Muscle of arm (tissue), 12 donors: Measurements from ENCODE around the gene SLC35F3. TPM values are rescaled to one million over a fixed set of nuclear protein-coding genes. Genes with fewer than 3 reads are reported as not detected.

Experiments
- DNase-seq: peaks from one replicate; pipeline ENCODE4 v3.0.0-alpha.2; 2013
- polyA plus RNA-seq, 12 donors: library from polyadenylated mRNA; unstranded; fragments of 120-200 nt; gene quantifications; one replicate each; pipeline ENCODE4 v1.2.1, GENCODE V29; 2013; ENCODE audit not compliant: insufficient read length in 12 of 12

The SLC35F3 gene
- polyA plus RNA-seq, 12 donors, result 0.30 to 0.93 (median 0.47) TPM; not detected in 2

- DNase-seq, result no peak
These were observed 4.7 kb downstream of the SLC35F3 start for GRCh38 chr1:233909195-233909594.

- DNase-seq, result no peak
These were observed 8.0 kb downstream of the SLC35F3 start for GRCh38 chr1:233912447-233912846.

- no peak for DNase-seq
These were observed 8.4 kb downstream of the SLC35F3 start for GRCh38 chr1:233912909-233913308.

- no peak for DNase-seq
These were observed 12.2 kb downstream of the SLC35F3 start for GRCh38 chr1:233916706-233917105.

GRCh38 chr1:233919786-233920185 is 15.3 kb downstream of the SLC35F3 start:
- DNase-seq, result no peak

- DNase-seq, result no peak
These were observed 23.6 kb downstream of the SLC35F3 start for GRCh38 chr1:233928123-233928522.

GRCh38 chr1:233933339-233933738 is 28.9 kb downstream of the SLC35F3 start:
- DNase-seq, result no peak

GRCh38 chr1:233935297-233935868 is 30.9 kb downstream of the SLC35F3 start:
- DNase-seq, result no peak

- no peak for DNase-seq
These were observed 31.9 kb downstream of the SLC35F3 start for GRCh38 chr1:233936422-233936821.

- DNase-seq, result no peak
These were observed 32.4 kb downstream of the SLC35F3 start for GRCh38 chr1:233936842-233937241.

- no peak for DNase-seq
These were observed 34.0 kb downstream of the SLC35F3 start for GRCh38 chr1:233938476-233938875.

- no peak for DNase-seq
These were observed 35.0 kb downstream of the SLC35F3 start for GRCh38 chr1:233939451-233939850.

GRCh38 chr1:233940908-233941307 is 36.4 kb downstream of the SLC35F3 start:
- no peak for DNase-seq

GRCh38 chr1:233944601-233945000 is 40.1 kb downstream of the SLC35F3 start:
- no peak for DNase-seq

GRCh38 chr1:233945573-233945972 is 41.1 kb downstream of the SLC35F3 start:
- DNase-seq, result no peak

GRCh38 chr1:233945979-233946378 is 41.5 kb downstream of the SLC35F3 start:
- DNase-seq, result no peak

GRCh38 chr1:233946724-233947123 is 42.2 kb downstream of the SLC35F3 start:
- no peak for DNase-seq

GRCh38 chr1:233951804-233952203 is 47.3 kb downstream of the SLC35F3 start:
- no peak for DNase-seq

GRCh38 chr1:233957691-233958090 is 53.2 kb downstream of the SLC35F3 start:
- no peak for DNase-seq

- DNase-seq, result no peak
These were observed 54.6 kb downstream of the SLC35F3 start for GRCh38 chr1:233959102-233959501.

- DNase-seq, result no peak
These were observed 55.5 kb downstream of the SLC35F3 start for GRCh38 chr1:233959971-233960370.

- peak; percentile 12 for DNase-seq
These were observed 55.9 kb downstream of the SLC35F3 start for GRCh38 chr1:233960386-233960785.

GRCh38 chr1:233962878-233963277 is 58.4 kb downstream of the SLC35F3 start:
- DNase-seq, result no peak

GRCh38 chr1:233965856-233966255 is 61.4 kb downstream of the SLC35F3 start:
- no peak for DNase-seq
